DOHH2 (cell line): ENCODE results near the gene RXRA.

Source experiments
- H3F3A ChIP-seq: fragments of 200-600 bp; sonication (generic), shearing (Covaris generic); 2 replicates; pipeline ENCODE4 v1.6.0; 2016; ENCODE audit warnings: antibody characterized with exemption, mild to moderate bottlenecking; ENCODE audit not compliant: control insufficient read depth, insufficient read depth
- H3K27ac ChIP-seq: fragments of 200-600 bp; sonication (generic); 2 replicates; pipeline ENCODE4 v1.5.1; 2014; ENCODE audit warnings: low read depth, mild to moderate bottlenecking, low read length, moderate library complexity
- H3K27me3 ChIP-seq: fragments of 200-600 bp; sonication (generic); 2 replicates; pipeline ENCODE4 v1.6.1; 2014; ENCODE audit warnings: mild to moderate bottlenecking, low read length, mixed read lengths; ENCODE audit not compliant: control insufficient read depth
- H3K36me3 ChIP-seq: fragments of 200-600 bp; sonication (generic); 2 replicates; pipeline ENCODE4 v1.6.1; 2014; ENCODE audit warnings: mild to moderate bottlenecking, low read length, moderate library complexity, mixed read lengths; ENCODE audit not compliant: control insufficient read depth
- H3K4me1 ChIP-seq: fragments of 200-600 bp; sonication (generic); 2 replicates; pipeline ENCODE4 v1.6.1; 2014; ENCODE audit warnings: mild to moderate bottlenecking, low read length, mixed read lengths; ENCODE audit not compliant: control insufficient read depth
- H3K4me2 ChIP-seq: fragments of 200-600 bp; sonication (generic); 2 replicates; pipeline ENCODE4 v1.6.0; 2014; ENCODE audit warnings: mild to moderate bottlenecking, low read length, moderate library complexity
- H3K4me3 ChIP-seq: fragments of 200-600 bp; sonication (generic); 2 replicates; pipeline ENCODE4 v1.5.1; 2014; ENCODE audit warnings: mild to moderate bottlenecking, low read length, mixed read lengths
- H3K79me2 ChIP-seq: fragments of 200-600 bp; sonication (generic); 2 replicates; pipeline ENCODE4 v1.6.1; 2014; ENCODE audit warnings: mild to moderate bottlenecking, low read length, mixed read lengths; ENCODE audit not compliant: control insufficient read depth
- H3K9me2 ChIP-seq: fragments of 200-600 bp; sonication (generic); replicated peaks from 2 replicates; pipeline ENCODE4 v1.6.1; 2014; ENCODE audit warnings: mild to moderate bottlenecking, low read length, mixed read lengths; ENCODE audit not compliant: control insufficient read depth
- H3K9me3 ChIP-seq: fragments of 200-600 bp; sonication (generic); 2 replicates; pipeline ENCODE4 v1.6.1; 2014; ENCODE audit warnings: antibody characterized with exemption, low read length, mixed read lengths; ENCODE audit not compliant: control insufficient read depth, insufficient read depth
- H4K20me1 ChIP-seq: fragments of 200-600 bp; sonication (generic); 2 replicates; pipeline ENCODE4 v1.6.0; 2014; ENCODE audit warnings: low read depth, mild to moderate bottlenecking, antibody characterized with exemption, low read length, moderate library complexity; ENCODE audit not compliant: control insufficient read depth, insufficient read depth
- EZH2phosphoT487 ChIP-seq: fragments of 200-600 bp; sonication (generic); IDR thresholded peaks from 2 replicates; pipeline ENCODE4 v1.6.1; 2017; ENCODE audit warnings: borderline replicate concordance, mild to moderate bottlenecking, antibody characterized with exemption, low read length, moderate library complexity, mixed read lengths
- TF ChIP-seq, protein P1 (sequence below): fragments of 200-600 bp; sonication (generic); IDR thresholded peaks from one replicate; pipeline ENCODE4 v1.5.1; 2014; ENCODE audit warnings: antibody characterized with exemption, mild to moderate bottlenecking, low read depth, low read length; ENCODE audit not compliant: poor library complexity, severe bottlenecking

The RXRA gene

DNA sequence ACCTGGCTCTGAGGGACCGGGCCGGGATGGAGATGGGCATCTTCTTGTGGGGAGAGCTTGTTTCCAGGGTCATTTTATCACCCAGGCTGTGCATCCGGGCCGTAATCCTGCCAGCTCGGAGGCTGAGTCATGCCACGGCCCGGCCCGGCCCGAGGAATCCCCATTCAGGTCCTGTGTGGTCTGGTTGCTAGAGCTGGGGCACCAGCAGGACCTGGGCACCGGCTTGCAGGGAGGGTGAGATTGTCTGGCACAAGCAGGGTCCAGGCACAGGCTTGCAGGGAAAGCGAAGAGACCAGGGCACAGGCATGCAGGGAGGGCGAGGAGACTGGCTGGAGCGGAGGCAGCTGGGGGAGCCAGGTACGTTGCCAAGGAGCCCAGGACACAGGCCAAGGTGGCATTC, 106.8 kb downstream of the RXRA start:
- Histone ChIP-seq H3K4me3 (no peak overlapping the region), H3K27ac (no peak overlapping the region), H3K79me2 (no peaks in the 10 kb centered on the region), H3K9me2 (no peaks in the 10 kb centered on the region), H3K36me3 (no peaks in the 10 kb centered on the region), H4K20me1 (no peaks in the 10 kb centered on the region), H3F3A (no peaks in the 10 kb centered on the region), H3K9me3 (no peaks in the 10 kb centered on the region), H3K27me3 (no peaks in the 10 kb centered on the region), H3K4me1 (no peaks in the 10 kb centered on the region), H3K4me2 (no peak overlapping the region)
- TF ChIP-seq EZH2phosphoT487, result no peak

DNA sequence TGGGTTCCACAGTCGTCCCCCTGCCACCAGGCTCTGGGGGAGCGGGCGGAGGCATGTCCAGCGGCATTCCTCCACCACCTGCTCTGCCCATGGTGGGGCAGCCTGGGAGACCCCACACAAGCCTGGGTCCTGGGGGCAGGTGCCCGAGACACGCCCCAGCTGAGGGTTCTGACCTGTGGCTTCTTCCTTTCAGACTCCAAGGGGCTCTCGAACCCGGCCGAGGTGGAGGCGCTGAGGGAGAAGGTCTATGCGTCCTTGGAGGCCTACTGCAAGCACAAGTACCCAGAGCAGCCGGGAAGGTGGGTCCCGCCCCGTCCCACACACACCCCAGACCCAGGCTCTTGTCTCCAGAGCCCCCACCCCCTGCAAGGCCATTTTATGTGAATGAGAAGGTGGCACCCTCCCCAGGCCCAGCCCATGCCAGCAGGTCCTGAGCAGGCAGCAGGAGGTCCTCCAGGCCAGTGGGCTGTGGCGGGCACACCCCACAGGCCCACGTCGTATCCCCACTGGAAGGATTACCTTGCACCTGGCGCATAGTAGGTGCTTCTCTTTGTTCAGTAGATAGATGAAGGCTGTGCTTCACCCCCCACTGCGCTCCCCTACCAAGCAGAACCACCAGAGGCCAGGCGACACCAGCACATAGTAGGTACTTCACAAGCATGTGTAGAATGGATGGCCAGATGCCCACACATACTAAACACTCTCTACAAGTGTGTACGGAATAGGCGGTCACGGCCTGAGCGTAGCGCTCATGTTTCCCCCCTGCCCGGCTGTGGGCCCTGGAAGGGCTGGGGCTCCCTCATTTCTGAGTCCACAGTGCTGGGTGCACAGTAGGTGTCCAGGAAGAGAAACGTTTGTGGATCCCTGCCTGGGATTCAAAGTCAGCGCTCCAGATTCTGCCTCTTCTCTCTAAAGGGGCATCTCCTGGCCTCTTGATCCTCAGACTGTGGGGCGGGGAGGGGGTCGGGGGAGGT, 107.9 kb downstream of the RXRA start:
- Histone ChIP-seq H3K4me1 (no peaks in the 10 kb centered on the region), H3K27me3 (no peaks in the 10 kb centered on the region), H3K9me2 (no peaks in the 10 kb centered on the region), H3K9me3 (no peaks in the 10 kb centered on the region), H3K27ac (no peak overlapping the region), H3K79me2 (no peaks in the 10 kb centered on the region), H3F3A (no peaks in the 10 kb centered on the region), H3K36me3 (no peaks in the 10 kb centered on the region), H3K4me2 (no peak overlapping the region), H4K20me1 (no peaks in the 10 kb centered on the region), H3K4me3 (no peak overlapping the region)
- TF ChIP-seq, protein P1, sequence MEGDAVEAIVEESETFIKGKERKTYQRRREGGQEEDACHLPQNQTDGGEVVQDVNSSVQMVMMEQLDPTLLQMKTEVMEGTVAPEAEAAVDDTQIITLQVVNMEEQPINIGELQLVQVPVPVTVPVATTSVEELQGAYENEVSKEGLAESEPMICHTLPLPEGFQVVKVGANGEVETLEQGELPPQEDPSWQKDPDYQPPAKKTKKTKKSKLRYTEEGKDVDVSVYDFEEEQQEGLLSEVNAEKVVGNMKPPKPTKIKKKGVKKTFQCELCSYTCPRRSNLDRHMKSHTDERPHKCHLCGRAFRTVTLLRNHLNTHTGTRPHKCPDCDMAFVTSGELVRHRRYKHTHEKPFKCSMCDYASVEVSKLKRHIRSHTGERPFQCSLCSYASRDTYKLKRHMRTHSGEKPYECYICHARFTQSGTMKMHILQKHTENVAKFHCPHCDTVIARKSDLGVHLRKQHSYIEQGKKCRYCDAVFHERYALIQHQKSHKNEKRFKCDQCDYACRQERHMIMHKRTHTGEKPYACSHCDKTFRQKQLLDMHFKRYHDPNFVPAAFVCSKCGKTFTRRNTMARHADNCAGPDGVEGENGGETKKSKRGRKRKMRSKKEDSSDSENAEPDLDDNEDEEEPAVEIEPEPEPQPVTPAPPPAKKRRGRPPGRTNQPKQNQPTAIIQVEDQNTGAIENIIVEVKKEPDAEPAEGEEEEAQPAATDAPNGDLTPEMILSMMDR, result no peak
- no peak for TF ChIP-seq EZH2phosphoT487

GRCh38 chr9:134434894-134435506, 108.7 kb downstream of the RXRA start:
- no peaks in the 10 kb centered on the region for H3K27me3 ChIP-seq
- no peaks in the 10 kb centered on the region for H3F3A ChIP-seq
- H3K79me2 ChIP-seq, result no peaks in the 10 kb centered on the region
- no peak overlapping the region for H3K4me3 ChIP-seq
- H3K9me2 ChIP-seq, result no peaks in the 10 kb centered on the region
- TF ChIP-seq, protein P1, result no peak
- TF ChIP-seq EZH2phosphoT487, result no peak
- no peak overlapping the region for H3K27ac ChIP-seq
- H3K9me3 ChIP-seq, result no peaks in the 10 kb centered on the region
- no peaks in the 10 kb centered on the region for H4K20me1 ChIP-seq
- no peak overlapping the region for H3K4me2 ChIP-seq
- no peaks in the 10 kb centered on the region for H3K4me1 ChIP-seq
- no peaks in the 10 kb centered on the region for H3K36me3 ChIP-seq
